ENCODE measurements around the gene GMPS. TPM values are rescaled to one million over a fixed set of nuclear protein-coding genes. Genes with fewer than 3 reads are reported as not detected.

The GMPS gene
- total and polyA plus RNA-seq, 4 donors: 14.9 to 43.2 (median 31.0) TPM

GRCh38 chr3:155941354-155941753 lies 70.9 kb downstream of the GMPS start:
- no peak overlapping the region for H3K4me3 ChIP-seq (ENCODE audit: low read length in 2 of 2)
- peaks cover 2 to 5% of the 10 kb centered on the region in 2 donors for H3K36me3 ChIP-seq (ENCODE audit: control insufficient read depth in 1 of 2, insufficient read depth in 2 of 2, low read length in 1 of 2)
- H3K27ac ChIP-seq (ENCODE audit: low read depth in 1 of 2, low read length in 2 of 2): no peak overlapping the region
- H3K9me3 ChIP-seq (ENCODE audit: control insufficient read depth, low read length): no peaks in the 10 kb centered on the region
- peaks cover 0 to 2% of the 10 kb centered on the region in 2 donors for H3K4me1 ChIP-seq (ENCODE audit: control insufficient read depth in 1 of 2, insufficient read depth in 2 of 2, low read length in 2 of 2)
- no peak for ATAC-seq (ENCODE audit: low FRiP score)
- intact Hi-C loops (cut with DNase I): no loop called here
- WGBS, 2 donors: 96 to 99% methylated on average over 5 of the region's 5 CpGs
- DNase-seq: no peak
- H3K27me3 ChIP-seq (ENCODE audit: control insufficient read depth in 1 of 2, insufficient read depth in 2 of 2, low read length in 1 of 2): no peaks in the 10 kb centered on the region

GRCh38 chr3:155944081-155944480 lies 73.6 kb downstream of the GMPS start:
- 13 to 20% methylated on average over 2 of the region's 2 CpGs for WGBS, 2 donors
- Histone ChIP-seq H3K4me3 (ENCODE audit: low read length in 2 of 2) (no peak overlapping the region), H3K27me3 (ENCODE audit: control insufficient read depth in 1 of 2, insufficient read depth in 2 of 2, low read length in 1 of 2) (no peaks in the 10 kb centered on the region), H3K4me1 (ENCODE audit: control insufficient read depth in 1 of 2, insufficient read depth in 2 of 2, low read length in 2 of 2) (peaks cover 0 to 2% of the 10 kb centered on the region in 2 donors), H3K36me3 (ENCODE audit: control insufficient read depth in 1 of 2, insufficient read depth in 2 of 2, low read length in 1 of 2) (no peaks in the 10 kb centered on the region), H3K9me3 (ENCODE audit: control insufficient read depth, low read length) (no peaks in the 10 kb centered on the region), H3K27ac (ENCODE audit: low read depth in 1 of 2, low read length in 2 of 2) (no peak overlapping the region)
- intact Hi-C loops (cut with DNase I): no loop called here
- ATAC-seq (ENCODE audit: low FRiP score): no peak
- DNase-seq: no peak

GRCh38 chr3:155946178-155946577 lies 75.7 kb downstream of the GMPS start:
- Histone ChIP-seq H3K4me3 (ENCODE audit: low read length in 2 of 2) (no peak overlapping the region), H3K4me1 (ENCODE audit: control insufficient read depth in 1 of 2, insufficient read depth in 2 of 2, low read length in 2 of 2) (peaks cover 0 to 2% of the 10 kb centered on the region in 2 donors), H3K27ac (ENCODE audit: low read depth in 1 of 2, low read length in 2 of 2) (peak overlapping the region in 1 of 2 donors; percentile 36), H3K9me3 (ENCODE audit: control insufficient read depth, low read length) (no peaks in the 10 kb centered on the region), H3K36me3 (ENCODE audit: control insufficient read depth in 1 of 2, insufficient read depth in 2 of 2, low read length in 1 of 2) (no peaks in the 10 kb centered on the region), H3K27me3 (ENCODE audit: control insufficient read depth in 1 of 2, insufficient read depth in 2 of 2, low read length in 1 of 2) (no peaks in the 10 kb centered on the region)
- WGBS, 2 donors: 4 to 6% methylated on average over 2 of the region's 2 CpGs
- ATAC-seq (ENCODE audit: low FRiP score): no peak
- DNase-seq: no peak
- intact Hi-C loops (cut with DNase I): no loop called here

GRCh38 chr3:155948476-155948875 lies 78.0 kb downstream of the GMPS start:
- 61 to 63% methylated on average over 4 of the region's 4 CpGs for WGBS, 2 donors
- no peaks in the 10 kb centered on the region for H3K36me3 ChIP-seq (ENCODE audit: control insufficient read depth in 1 of 2, insufficient read depth in 2 of 2, low read length in 1 of 2)
- DNase-seq (no peak), ATAC-seq (ENCODE audit: low FRiP score) (no peak)
- peaks cover 0 to 2% of the 10 kb centered on the region in 2 donors for H3K4me1 ChIP-seq (ENCODE audit: control insufficient read depth in 1 of 2, insufficient read depth in 2 of 2, low read length in 2 of 2)
- H3K9me3 ChIP-seq (ENCODE audit: control insufficient read depth, low read length): no peaks in the 10 kb centered on the region
- no peaks in the 10 kb centered on the region for H3K27me3 ChIP-seq (ENCODE audit: control insufficient read depth in 1 of 2, insufficient read depth in 2 of 2, low read length in 1 of 2)
- H3K4me3 ChIP-seq (ENCODE audit: low read length in 2 of 2): no peak overlapping the region
- intact Hi-C loops (cut with DNase I): no loop called here
- no peak overlapping the region for H3K27ac ChIP-seq (ENCODE audit: low read depth in 1 of 2, low read length in 2 of 2)

- no peaks in the 10 kb centered on the region for H3K36me3 ChIP-seq (ENCODE audit: control insufficient read depth in 1 of 2, insufficient read depth in 2 of 2, low read length in 1 of 2)
- DNase-seq (no peak), ATAC-seq (ENCODE audit: low FRiP score) (no peak)
- H3K27ac ChIP-seq (ENCODE audit: low read depth in 1 of 2, low read length in 2 of 2): no peak overlapping the region
- 63 to 67% methylated on average over 8 of the region's 8 CpGs for WGBS, 2 donors
- intact Hi-C loops (cut with DNase I): no loop called here
- no peaks in the 10 kb centered on the region for H3K9me3 ChIP-seq (ENCODE audit: control insufficient read depth, low read length)
- H3K27me3 ChIP-seq (ENCODE audit: control insufficient read depth in 1 of 2, insufficient read depth in 2 of 2, low read length in 1 of 2): no peaks in the 10 kb centered on the region
- H3K4me1 ChIP-seq (ENCODE audit: control insufficient read depth in 1 of 2, insufficient read depth in 2 of 2, low read length in 2 of 2): peaks cover 0 to 2% of the 10 kb centered on the region in 2 donors
- H3K4me3 ChIP-seq (ENCODE audit: low read length in 2 of 2): no peak overlapping the region
These were observed 79.2 kb downstream of the GMPS start for GRCh38 chr3:155949453-155950217.

- no peak overlapping the region for H3K4me3 ChIP-seq (ENCODE audit: low read length in 2 of 2)
- DNase-seq: no peak
- intact Hi-C loops (cut with DNase I): no loop called here
- H3K36me3 ChIP-seq (ENCODE audit: control insufficient read depth in 1 of 2, insufficient read depth in 2 of 2, low read length in 1 of 2): no peaks in the 10 kb centered on the region
- H3K27me3 ChIP-seq (ENCODE audit: control insufficient read depth in 1 of 2, insufficient read depth in 2 of 2, low read length in 1 of 2): no peaks in the 10 kb centered on the region
- no peak for ATAC-seq (ENCODE audit: low FRiP score)
- 82 to 85% methylated on average over 4 of the region's 4 CpGs for WGBS, 2 donors
- H3K4me1 ChIP-seq (ENCODE audit: control insufficient read depth in 1 of 2, insufficient read depth in 2 of 2, low read length in 2 of 2): no peaks in the 10 kb centered on the region
- H3K9me3 ChIP-seq (ENCODE audit: control insufficient read depth, low read length): no peaks in the 10 kb centered on the region
- no peak overlapping the region for H3K27ac ChIP-seq (ENCODE audit: low read depth in 1 of 2, low read length in 2 of 2)
These were observed 86.3 kb downstream of the GMPS start for GRCh38 chr3:155956508-155957411.

- Histone ChIP-seq H3K4me3 (ENCODE audit: low read length in 2 of 2) (no peak overlapping the region), H3K4me1 (ENCODE audit: control insufficient read depth in 1 of 2, insufficient read depth in 2 of 2, low read length in 2 of 2) (no peaks in the 10 kb centered on the region), H3K27ac (ENCODE audit: low read depth in 1 of 2, low read length in 2 of 2) (no peak overlapping the region), H3K36me3 (ENCODE audit: control insufficient read depth in 1 of 2, insufficient read depth in 2 of 2, low read length in 1 of 2) (no peaks in the 10 kb centered on the region), H3K9me3 (ENCODE audit: control insufficient read depth, low read length) (no peaks in the 10 kb centered on the region), H3K27me3 (ENCODE audit: control insufficient read depth in 1 of 2, insufficient read depth in 2 of 2, low read length in 1 of 2) (no peaks in the 10 kb centered on the region)
- ATAC-seq (ENCODE audit: low FRiP score) (no peak), DNase-seq (no peak)
- intact Hi-C loops (cut with DNase I): no loop called here
- 67 to 81% methylated on average over 3 of the region's 3 CpGs for WGBS, 2 donors
These were observed 87.0 kb downstream of the GMPS start for GRCh38 chr3:155957412-155957880.

GRCh38 chr3:155958676-155959075 lies 88.2 kb downstream of the GMPS start:
- no peaks in the 10 kb centered on the region for H3K9me3 ChIP-seq (ENCODE audit: control insufficient read depth, low read length)
- DNase-seq (no peak), ATAC-seq (ENCODE audit: low FRiP score) (no peak)
- H3K4me3 ChIP-seq (ENCODE audit: low read length in 2 of 2): no peak overlapping the region
- 91 to 96% methylated on average over 3 of the region's 3 CpGs for WGBS, 2 donors
- peaks cover 0 to 2% of the 10 kb centered on the region in 2 donors for H3K4me1 ChIP-seq (ENCODE audit: control insufficient read depth in 1 of 2, insufficient read depth in 2 of 2, low read length in 2 of 2)
- H3K27ac ChIP-seq (ENCODE audit: low read depth in 1 of 2, low read length in 2 of 2): no peak overlapping the region
- intact Hi-C loops (cut with DNase I): no loop called here
- H3K36me3 ChIP-seq (ENCODE audit: control insufficient read depth in 1 of 2, insufficient read depth in 2 of 2, low read length in 1 of 2): no peaks in the 10 kb centered on the region
- no peaks in the 10 kb centered on the region for H3K27me3 ChIP-seq (ENCODE audit: control insufficient read depth in 1 of 2, insufficient read depth in 2 of 2, low read length in 1 of 2)

Measured in aorta (tissue), 5 donors.